K562 (cell line): ENCODE measurements around the gene AIFM1. TPM values are rescaled to one million over a fixed set of nuclear protein-coding genes. Genes with fewer than 3 reads are reported as not detected.
A peak's percentile ranks its signal among the peaks of the same experiment; 100 is the strongest.

Experiments
- ATAC-seq: fragments of 200-7000 bp; cut with Tn5 transposase; 3 replicates; pipeline ENCODE4 v1.9.1; 2020; ENCODE audit warnings: moderate library complexity
- BruUV-seq: library from RNA; stranded (reverse); fragments of 400-500 nt; replicated peaks from 2 replicates; lab custom pipeline; 2021; lab: Mats Ljungman, UMichigan
- CTCF ChIA-PET: fragments of 300-600 bp; formaldehyde crosslinking; extraction: SDS; loops from one replicate; lab custom pipeline; 2021; ENCODE audit warnings: low intra/inter-chr PET ratio; lab: Yijun Ruan, JAX
- POLR2A ChIA-PET: fragments of 300-600, 350-650 bp; sonication (Branson Sonifier 250); formaldehyde crosslinking; extraction: SDS; loops from one replicate; lab custom pipeline; 2021; ENCODE audit warnings: antibody characterized with exemption, inconsistent platforms; lab: Yijun Ruan, JAX
- DNase-seq, 4 experiments: peaks; one replicate each; pipeline versions ENCODE4 v3.0.0 to v3.0.0-alpha.2; 2011 to 2018; ENCODE audit warnings: low spot score in 3 of 4, mixed read lengths in 3 of 4; ENCODE audit errors: extremely low read depth in 1 of 4
- FAIRE-seq: peaks from 2 replicates; lab custom pipeline; 2011; peaks lifted over from hg19 to GRCh38; lab: Jason Lieb, UNC
- H2AFZ ChIP-seq: 2 replicates; pipeline ENCODE4 v1.6.0; 2011; ENCODE audit warnings: low read depth, low read length, control low read depth, inconsistent platforms
- H3K27ac ChIP-seq: fragments of 200-600 bp; 3 replicates; pipeline ENCODE4 v1.8.0; 2011; ENCODE audit warnings: low read depth, mild to moderate bottlenecking, control low read depth, inconsistent platforms, low read length, moderate library complexity, mixed read lengths; ENCODE audit errors: extremely low read depth
- H3K27me3 ChIP-seq, 2 experiments: fragments of 300-600 bp in 1 of 2; 2 replicates in 1 of 2; 3 replicates in 1 of 2; pipeline versions ENCODE4 v1.6.0 to v1.8.0; 2011; ENCODE audit warnings: inconsistent platforms in 2 of 2, low read length in 2 of 2, mild to moderate bottlenecking in 1 of 2, mixed read lengths in 1 of 2, moderate library complexity in 1 of 2; ENCODE audit not compliant: control insufficient read depth in 2 of 2, insufficient read depth in 2 of 2
- H3K36me3 ChIP-seq: fragments of 300-600 bp; 3 replicates; pipeline ENCODE4 v1.8.0; 2011; ENCODE audit warnings: mild to moderate bottlenecking, low read length, inconsistent platforms; ENCODE audit not compliant: control insufficient read depth, insufficient read depth
- H3K4me1 ChIP-seq, 2 experiments: fragments of 200-600 bp in 1 of 2; replicated peaks in 1 of 2; 2 replicates in 1 of 2; 3 replicates in 1 of 2; pipeline versions ENCODE4 v1.5.1 to v1.8.0; 2011; ENCODE audit warnings: inconsistent platforms in 2 of 2, low read length in 2 of 2, mild to moderate bottlenecking in 1 of 2, mixed read lengths in 1 of 2, moderate library complexity in 1 of 2; ENCODE audit not compliant: control insufficient read depth in 2 of 2, insufficient read depth in 2 of 2
- H3K4me2 ChIP-seq: 2 replicates; pipeline ENCODE4 v1.6.1; 2011; ENCODE audit warnings: low read length, control low read depth, inconsistent platforms, mixed read lengths; ENCODE audit not compliant: insufficient read depth
- H3K4me3 ChIP-seq: fragments of 200-600 bp; sonication (generic), shearing (Covaris generic); 2 replicates; pipeline ENCODE4 v1.5.1; 2016; ENCODE audit warnings: control low read depth, inconsistent platforms
- H3K79me2 ChIP-seq: fragments of 200-600 bp; 3 replicates; pipeline ENCODE4 v1.8.0; 2011; ENCODE audit warnings: low read length, inconsistent platforms; ENCODE audit not compliant: control insufficient read depth, insufficient read depth
- H3K9ac ChIP-seq, 2 experiments: 2 replicates each; pipeline versions ENCODE4 v1.6.0 to v1.6.1; 2011; ENCODE audit warnings: low read depth in 2 of 2, low read length in 2 of 2, control low read depth in 1 of 2, inconsistent platforms in 1 of 2, mild to moderate bottlenecking in 1 of 2, mixed read lengths in 1 of 2; ENCODE audit not compliant: insufficient read depth in 1 of 2
- H3K9me1 ChIP-seq: one replicate; pipeline ENCODE4 v1.6.0; 2011; ENCODE audit warnings: inconsistent platforms, mild to moderate bottlenecking, low read length, moderate library complexity; ENCODE audit not compliant: control insufficient read depth, insufficient read depth
- H3K9me3 ChIP-seq: replicated peaks from 2 replicates; pipeline ENCODE4 v1.5.1; 2011; ENCODE audit warnings: low read depth, low read length, inconsistent platforms; ENCODE audit not compliant: control insufficient read depth, insufficient read depth
- H4K20me1 ChIP-seq: replicated peaks from 2 replicates; pipeline ENCODE4 v1.6.1; 2011; ENCODE audit warnings: low read length, inconsistent platforms, mixed read lengths; ENCODE audit not compliant: control insufficient read depth, insufficient read depth
- CTBP1 ChIP-seq: fragments of 450-650 bp; IDR thresholded peaks from 2 replicates; pipeline ENCODE4 v1.6.1; 2016; ENCODE audit warnings: borderline replicate concordance
- ESRRB ChIP-seq: fragments of 250-450 bp; sonication (Bioruptor Pico); IDR thresholded peaks from 2 replicates; pipeline ENCODE4 v1.5.0; 2020; ENCODE audit warnings: mild to moderate bottlenecking, moderate library complexity, borderline replicate concordance
- GATAD2A ChIP-seq: fragments of 450-650 bp; IDR thresholded peaks from 2 replicates; pipeline ENCODE4 v1.6.1; 2017
- HDAC6 ChIP-seq: IDR thresholded peaks from 2 replicates; pipeline ENCODE4 v1.6.1; 2012; ENCODE audit warnings: low read depth, mild to moderate bottlenecking, control low read depth, inconsistent platforms, low read length, moderate library complexity
- HNRNPUL1 ChIP-seq: fragments of 200-400 bp; formaldehyde crosslinking; IDR thresholded peaks from 2 replicates; pipeline ENCODE4 v1.6.1; 2017; ENCODE audit warnings: low read length
- IRF2 ChIP-seq: sonication (generic); formaldehyde crosslinking; IDR thresholded peaks from 2 replicates; pipeline ENCODE4 v1.8.1; 2022; ENCODE audit warnings: mild to moderate bottlenecking, missing genetic modification reagents
- KLF13 ChIP-seq: fragments of 450-650 bp; IDR thresholded peaks from 2 replicates; pipeline ENCODE4 v1.6.1; 2016; ENCODE audit warnings: missing genetic modification characterization, low read depth, mild to moderate bottlenecking, missing compliant biosample characterization, moderate library complexity, borderline replicate concordance
- NR2C2 ChIP-seq, 2 experiments: fragments of 200-800 bp in 1 of 2; sonication (Bioruptor generic) in 1 of 2; sonication (generic) in 1 of 2; formaldehyde crosslinking in 1 of 2; IDR thresholded peaks; 2 replicates each; pipeline versions ENCODE4 v1.6.1 to v1.8.0; 2016 to 2022; ENCODE audit warnings: mild to moderate bottlenecking in 1 of 2, missing compliant biosample characterization in 1 of 2, missing genetic modification characterization in 1 of 2, missing genetic modification reagents in 1 of 2
- POLR2H ChIP-seq: IDR thresholded peaks from 2 replicates; pipeline ENCODE4 v1.6.1; 2016; ENCODE audit warnings: missing genetic modification characterization, low read depth, mild to moderate bottlenecking, control low read depth, missing compliant biosample characterization, moderate library complexity
- RBM17 ChIP-seq: fragments of 200-400 bp; formaldehyde crosslinking; IDR thresholded peaks from 2 replicates; pipeline ENCODE4 v1.6.1; 2017; ENCODE audit warnings: low read depth, mild to moderate bottlenecking, low read length, borderline replicate concordance
- RFX1 ChIP-seq: fragments of 450-650 bp; IDR thresholded peaks from 2 replicates; pipeline ENCODE4 v1.6.1; 2016; ENCODE audit warnings: mild to moderate bottlenecking, moderate library complexity
- XRCC4 ChIP-seq: IDR thresholded peaks from one replicate; pipeline ENCODE4 v1.6.1; 2011; ENCODE audit not compliant: insufficient read depth, insufficient read length; ENCODE audit errors: extremely low read depth
- ZKSCAN3 ChIP-seq: fragments of 250-450 bp; sonication (Bioruptor Pico); IDR thresholded peaks from 2 replicates; pipeline ENCODE4 v1.4.0; 2020
- ZNF239 ChIP-seq: fragments of 250-450 bp; sonication (Bioruptor Pico); IDR thresholded peaks from 2 replicates; pipeline ENCODE4 v1.4.0; 2020; ENCODE audit warnings: mild to moderate bottlenecking
- ZNF589 ChIP-seq: fragments of 200-800 bp; sonication (Bioruptor generic); IDR thresholded peaks from 2 replicates; pipeline ENCODE4 v1.6.1; 2016; ENCODE audit warnings: low read depth, missing genetic modification characterization, missing compliant biosample characterization
- ZNF79 ChIP-seq: fragments of 250-450 bp; sonication (Bioruptor Pico); IDR thresholded peaks from 2 replicates; pipeline ENCODE4 v1.4.0; 2020; ENCODE audit warnings: low read depth, mild to moderate bottlenecking, moderate library complexity
- WGBS: fragments of 100-300 bp; shearing (Covaris generic); methylation state at CpG from one replicate; pipeline ENCODE4 v1.1.6; 2016; ENCODE audit warnings: low coverage, mixed read lengths; ENCODE audit not compliant: insufficient coverage; ENCODE audit errors: missing lambda C conversion rate; 5-methylcytosine and 5-hydroxymethylcytosine counted together
- in situ Hi-C: fragments of 300-500 bp; cut with MboI; formaldehyde crosslinking; loops from 4 replicates; pipeline ENCODE4 v1.15.0; 2018; ENCODE audit warnings: inconsistent platforms, mixed read lengths
- intact Hi-C: fragments of 100-400 bp; cut with micrococcal nuclease; formaldehyde crosslinking; loops from 2 replicates; pipeline ENCODE4 v1.14.2; 2022
- polyA plus RNA-seq, 8 experiments: library from polyadenylated mRNA; depleted of rRNA in 4 of 8; stranded (reverse) in 5 of 8; unstranded in 3 of 8; fragments of >200 nt; fragmentation: Nextera tagmentation in 2 of 8; fragmentation: Illumina TruSeq in 1 of 8; extraction: Ambion mirVana in 2 of 8; extraction: Trizol in 1 of 8; gene quantifications; 2 replicates each; pipeline versions ENCODE4 v1.2.1 to v1.2.3, GENCODE V29; 2011 to 2014; ENCODE audit warnings: inconsistent platforms in 1 of 8, missing spikeins in 1 of 8
- total RNA-seq, 7 experiments: library from RNA; depleted of rRNA in 6 of 7; stranded (reverse); fragments of >200 nt in 6 of 7; fragmentation: Illumina TruSeq in 2 of 7; extraction: Trizol in 2 of 7; gene quantifications; 2 replicates each; pipeline versions ENCODE4 v1.2.1 to v1.2.3, GENCODE V29; 2011 to 2021; ENCODE audit warnings: low replicate concordance in 1 of 7
- TF ChIP-seq, protein P1 (sequence below): fragments of 200-800 bp; sonication (Bioruptor generic); IDR thresholded peaks from 2 replicates; pipeline ENCODE4 v1.6.1; 2017; ENCODE audit warnings: missing genetic modification characterization, missing compliant biosample characterization
- TF ChIP-seq, protein P2 (sequence below): IDR thresholded peaks from 3 replicates; pipeline ENCODE4 v1.6.1; 2011; ENCODE audit warnings: borderline replicate concordance, mild to moderate bottlenecking; ENCODE audit not compliant: insufficient read length, insufficient read depth

Gene AIFM1
- total and polyA plus RNA-seq, 9 of the 15 experiments (the other 6 are each of a cell fraction or from before 2014, with no cell fraction given): 51.0 to 117 (median 91.2) TPM

DNA sequence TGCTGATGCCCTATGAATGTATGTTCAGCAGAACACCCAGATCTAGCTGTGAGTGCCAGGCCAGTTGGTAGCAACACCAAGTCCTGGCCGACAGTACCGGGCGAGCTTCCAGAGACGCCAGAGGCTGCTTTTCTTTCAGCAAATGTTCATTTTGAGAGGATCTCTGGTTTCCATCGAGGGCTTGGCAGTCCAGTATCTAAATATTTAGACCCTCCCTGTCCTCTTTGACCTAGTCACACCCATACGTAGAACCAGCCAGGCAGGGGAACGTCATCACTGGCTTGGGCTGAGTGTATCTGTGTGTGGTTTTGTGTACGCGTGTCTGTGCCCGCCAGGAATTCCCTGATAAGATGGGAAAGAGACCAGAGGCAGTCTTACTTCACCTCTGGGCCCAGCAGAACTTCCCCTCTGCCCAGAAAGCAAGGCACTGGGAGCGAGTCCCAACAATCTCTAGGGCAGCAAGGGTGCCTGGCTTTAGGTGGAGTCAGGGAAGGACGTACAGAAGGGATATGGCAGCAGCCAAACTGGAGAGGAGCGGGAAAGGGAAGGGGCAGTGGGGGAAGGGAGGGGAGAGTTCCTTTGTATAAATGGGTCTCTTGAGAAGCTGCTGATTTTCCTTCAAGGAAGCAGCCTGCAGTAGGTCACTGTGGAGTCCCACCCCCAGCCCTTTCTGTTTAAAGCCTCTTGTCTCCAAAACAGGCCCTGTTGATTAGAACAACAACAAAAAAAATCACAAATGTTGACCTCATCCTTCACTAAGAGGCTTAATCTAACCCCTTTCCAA, 40.4 kb downstream of the AIFM1 start:
- Histone ChIP-seq H4K20me1 (no peaks in the 10 kb centered on the region), H3K4me2 (no peak overlapping the region; the same call in 1 of the 2 replicates), H3K9ac (peak overlapping the region in 1 of 2 experiments; percentile 56; a peak in 1 of 4 replicates), H3K27ac (0 out of 3 replicates have a peak overlapping the region, but pooled peaks have one; percentile 28), H3K27me3 (no peaks in the 10 kb centered on the region), H3K4me3 (no peak overlapping the region), H2AFZ (no peak overlapping the region), H3K36me3 (peaks cover 43% of the 10 kb centered on the region; the same call in 2 of the 3 replicates), H3K4me1 (peaks cover 23 to 28% of the 10 kb centered on the region in 2 experiments; a peak in 4 of 5 replicates), H3K9me3 (no peaks in the 10 kb centered on the region), H3K79me2 (no peaks in the 10 kb centered on the region), H3K9me1 (peaks cover 3% of the 10 kb centered on the region)
- no TSS peak for BruUV-seq
- intact Hi-C loops (no loop called here), in situ Hi-C loops (no loop called here)
- POLR2A ChIA-PET: interaction anchor here (1.0 kb wide), 1 partner anchor 21 kb away, joined by 3 read pairs; no protein-coding TSS in a partner anchor
- DNase-seq (peak in 1 of 4 experiments; percentile 51), FAIRE-seq (peak; percentile 61), ATAC-seq (no peak)
- CTCF ChIA-PET: no interaction called here
- 42% methylated on average over 12 of the region's 13 CpGs for WGBS
- TF ChIP-seq ZNF79 (CRISPR knock-in tag): no peak
- no peak for TF ChIP-seq IRF2
- TF ChIP-seq KLF13 (tag): no peak
- TF ChIP-seq HDAC6: no peak
- TF ChIP-seq, protein P1, sequence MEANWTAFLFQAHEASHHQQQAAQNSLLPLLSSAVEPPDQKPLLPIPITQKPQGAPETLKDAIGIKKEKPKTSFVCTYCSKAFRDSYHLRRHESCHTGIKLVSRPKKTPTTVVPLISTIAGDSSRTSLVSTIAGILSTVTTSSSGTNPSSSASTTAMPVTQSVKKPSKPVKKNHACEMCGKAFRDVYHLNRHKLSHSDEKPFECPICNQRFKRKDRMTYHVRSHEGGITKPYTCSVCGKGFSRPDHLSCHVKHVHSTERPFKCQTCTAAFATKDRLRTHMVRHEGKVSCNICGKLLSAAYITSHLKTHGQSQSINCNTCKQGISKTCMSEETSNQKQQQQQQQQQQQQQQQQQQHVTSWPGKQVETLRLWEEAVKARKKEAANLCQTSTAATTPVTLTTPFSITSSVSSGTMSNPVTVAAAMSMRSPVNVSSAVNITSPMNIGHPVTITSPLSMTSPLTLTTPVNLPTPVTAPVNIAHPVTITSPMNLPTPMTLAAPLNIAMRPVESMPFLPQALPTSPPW (CRISPR knock-in tag): no peak
- TF ChIP-seq POLR2H (tag): no peak
- TF ChIP-seq CTBP1: 0 out of 2 replicates have a peak, but pooled peaks have one; percentile 13
- TF ChIP-seq HNRNPUL1: no peak
- no peak for TF ChIP-seq RBM17
- TF ChIP-seq ZNF589 (CRISPR knock-in tag): no peak
- TF ChIP-seq ZKSCAN3 (CRISPR knock-in tag): no peak
- no peak for TF ChIP-seq ESRRB (CRISPR knock-in tag)
- TF ChIP-seq, protein P2, sequence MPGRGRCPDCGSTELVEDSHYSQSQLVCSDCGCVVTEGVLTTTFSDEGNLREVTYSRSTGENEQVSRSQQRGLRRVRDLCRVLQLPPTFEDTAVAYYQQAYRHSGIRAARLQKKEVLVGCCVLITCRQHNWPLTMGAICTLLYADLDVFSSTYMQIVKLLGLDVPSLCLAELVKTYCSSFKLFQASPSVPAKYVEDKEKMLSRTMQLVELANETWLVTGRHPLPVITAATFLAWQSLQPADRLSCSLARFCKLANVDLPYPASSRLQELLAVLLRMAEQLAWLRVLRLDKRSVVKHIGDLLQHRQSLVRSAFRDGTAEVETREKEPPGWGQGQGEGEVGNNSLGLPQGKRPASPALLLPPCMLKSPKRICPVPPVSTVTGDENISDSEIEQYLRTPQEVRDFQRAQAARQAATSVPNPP: no peak
- no peak for TF ChIP-seq GATAD2A
- TF ChIP-seq NR2C2 (CRISPR knock-in tag; IDR thresholded peaks at IDR 0.05): no peak
- 0 out of 2 replicates have a peak, but pooled peaks have one; percentile 26 for TF ChIP-seq NR2C2 (tag; IDR thresholded peaks at IDR 0.05)
- no peak for TF ChIP-seq RFX1
- no peak for TF ChIP-seq XRCC4
- no peak for TF ChIP-seq ZNF239 (CRISPR knock-in tag)
